NCI-H748 (cell line): ENCODE results near the gene WFDC1.
A peak's percentile ranks its signal among the peaks of the same experiment; 100 is the strongest.

Experiments used
- DNase-seq: peaks from one replicate; lab custom pipeline; 2025; ENCODE audit not compliant: unreplicated experiment; lab: John Stamatoyannopoulos, UW

The WFDC1 gene

GRCh38 chr16:84350685-84351400, 56.2 kb downstream of the WFDC1 start:
- no peak for DNase-seq

GRCh38 chr16:84351630-84352029, 57.0 kb downstream of the WFDC1 start:
- DNase-seq: no peak

DNA sequence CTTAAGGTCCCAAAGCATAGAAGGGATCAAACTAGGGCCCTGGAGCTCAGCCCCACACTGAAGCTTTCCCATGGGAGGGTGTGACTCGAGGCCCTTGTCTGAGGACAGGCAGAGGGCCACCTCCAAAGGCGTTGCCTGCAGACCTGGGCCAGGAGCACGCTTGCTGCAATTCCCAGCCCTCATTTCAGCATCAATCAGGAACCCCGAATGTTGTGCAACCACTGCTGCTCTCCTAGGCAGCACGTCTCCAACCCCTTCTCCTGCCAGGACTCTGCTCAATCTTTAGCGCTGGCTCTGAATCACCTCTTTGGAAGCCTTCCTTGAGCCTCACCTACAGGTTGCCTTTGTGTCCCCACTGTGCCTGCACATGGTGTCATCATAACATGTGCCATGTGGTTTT, 59.6 kb downstream of the WFDC1 start:
- DNase-seq: no peak

- no peak for DNase-seq
These were observed 60.5 kb downstream of the WFDC1 start for GRCh38 chr16:84355149-84355548.

- DNase-seq: no peak
These were observed 61.5 kb downstream of the WFDC1 start for GRCh38 chr16:84356176-84356575.

GRCh38 chr16:84356591-84357116, 62.0 kb downstream of the WFDC1 start:
- DNase-seq: peak; percentile 44

DNA sequence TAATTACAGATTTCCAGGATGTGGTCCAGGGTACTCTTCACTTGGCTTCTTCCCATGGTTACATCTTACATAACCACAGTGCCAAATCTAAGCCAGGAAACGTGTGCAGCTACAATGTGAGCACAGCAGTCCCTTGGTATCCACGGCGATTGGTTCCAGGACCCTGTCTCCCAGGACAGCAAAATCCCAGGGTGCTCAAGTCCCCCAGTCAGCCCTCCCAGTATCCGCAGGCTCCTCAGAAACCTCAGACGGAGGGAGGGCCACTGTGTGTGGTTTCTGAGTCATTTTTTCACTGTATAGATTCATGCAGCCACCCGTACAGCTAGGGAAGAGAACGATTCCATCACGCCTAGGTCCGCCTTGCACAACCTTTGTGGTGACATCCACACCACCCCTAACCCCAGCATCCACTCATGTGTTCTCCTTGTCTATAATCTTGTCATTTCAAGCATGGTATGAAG, 62.5 kb downstream of the WFDC1 start:
- DNase-seq: no peak

- DNase-seq: no peak
These were observed 64.1 kb downstream of the WFDC1 start for GRCh38 chr16:84358601-84359295.

- no peak for DNase-seq
These were observed 64.6 kb downstream of the WFDC1 start for GRCh38 chr16:84359326-84359725.

DNA sequence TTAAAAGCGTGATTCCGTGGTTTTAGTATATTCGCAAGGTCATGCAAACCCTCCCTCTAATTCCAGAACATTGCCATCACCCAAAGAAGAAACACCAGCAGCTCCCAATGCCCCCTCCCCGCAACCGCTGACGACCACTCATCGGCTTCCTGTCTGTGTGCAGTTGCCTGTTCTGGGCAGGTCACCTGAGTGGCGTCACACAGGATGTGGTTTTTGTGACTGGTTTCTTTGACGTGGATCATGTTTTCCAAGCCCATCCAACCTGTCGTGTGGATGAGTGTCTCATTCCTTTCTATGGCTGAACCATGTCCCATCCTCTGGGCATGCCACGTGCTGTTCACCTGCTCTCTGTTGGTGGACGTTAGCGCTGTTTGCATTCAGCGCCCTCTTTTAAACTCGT, 65.5 kb downstream of the WFDC1 start:
- DNase-seq: no peak

- DNase-seq: no peak
These were observed 66.1 kb downstream of the WFDC1 start for GRCh38 chr16:84360748-84361147.

GRCh38 chr16:84361546-84361945, 66.9 kb downstream of the WFDC1 start:
- DNase-seq: no peak

DNA sequence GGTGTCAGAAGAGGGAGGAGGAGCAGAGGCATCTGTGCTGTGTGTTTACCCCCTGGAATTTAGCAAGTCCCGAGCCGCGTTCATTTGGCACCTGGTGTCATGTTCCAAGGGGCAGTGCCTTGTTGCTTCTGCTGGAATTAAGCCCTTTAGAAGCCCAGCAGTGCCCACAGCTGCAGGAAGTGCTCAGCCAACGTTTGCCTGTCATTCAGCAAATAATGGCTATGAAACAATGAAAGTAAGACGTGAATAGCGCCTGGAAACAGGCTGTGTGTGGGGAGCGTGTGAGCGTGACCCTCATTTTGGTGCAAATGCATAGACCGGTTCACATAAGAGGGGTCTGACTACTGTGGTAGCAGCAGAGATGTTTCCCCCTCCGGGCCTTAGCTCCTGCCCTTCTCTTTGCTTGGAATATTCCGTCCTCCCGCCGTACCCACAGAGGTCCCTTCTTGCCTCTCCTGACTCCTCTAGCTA, 67.8 kb downstream of the WFDC1 start:
- DNase-seq: peak; percentile 87

DNA sequence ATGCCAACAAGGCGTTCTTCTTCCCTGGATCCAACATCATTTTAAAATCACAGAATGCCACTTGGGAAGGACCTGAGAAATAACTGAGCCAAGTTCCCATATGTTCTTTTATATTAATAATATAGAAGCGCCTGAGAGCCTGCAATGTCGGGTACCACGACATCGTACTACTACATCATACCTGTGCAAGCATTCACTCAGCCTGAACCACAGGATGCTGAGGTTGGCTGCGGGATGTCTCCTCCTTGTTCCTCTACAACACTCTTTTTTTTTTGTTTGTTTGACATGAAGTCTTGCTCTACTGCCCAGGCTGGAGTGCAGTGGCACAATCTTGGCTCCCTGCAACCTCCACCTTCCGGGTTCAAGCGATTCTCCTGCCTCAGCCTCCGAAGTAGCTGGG, 71.5 kb downstream of the WFDC1 start:
- no peak for DNase-seq

GRCh38 chr16:84367297-84367680, 72.6 kb downstream of the WFDC1 start:
- DNase-seq: no peak

DNA sequence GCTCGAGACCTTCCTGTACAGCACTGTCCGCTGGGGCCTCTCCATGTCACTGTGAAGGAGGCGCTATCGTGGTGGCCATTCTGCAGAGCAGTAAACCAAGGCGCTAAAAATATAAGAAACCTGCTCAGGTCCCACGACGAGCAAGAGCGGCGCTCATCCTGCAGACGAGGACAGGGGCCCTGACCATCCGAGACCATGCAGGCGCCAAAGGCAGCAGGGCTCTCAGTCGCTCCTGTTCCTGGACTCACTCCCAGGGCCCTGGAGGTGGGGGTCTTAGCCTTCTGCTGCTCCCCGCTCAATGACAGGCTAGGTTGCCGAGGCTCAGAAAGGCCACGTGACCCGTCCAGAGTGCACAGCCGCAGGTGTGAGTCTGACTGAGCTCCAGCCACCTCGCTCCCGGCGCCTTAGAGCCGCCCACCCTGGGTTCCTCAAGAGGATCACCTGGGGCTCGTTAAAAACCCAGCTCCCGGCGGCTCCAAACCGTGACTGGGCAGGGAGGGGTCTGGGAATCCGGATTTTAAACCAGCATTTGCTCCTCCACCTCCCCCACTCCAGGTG, 73.2 kb downstream of the WFDC1 start:
- DNase-seq: peak; percentile 58

- peak; percentile 82 for DNase-seq
These were observed 73.8 kb downstream of the WFDC1 start, which contains the start of gene ATP2C2 for GRCh38 chr16:84368308-84368996. ATP2C2 (plus strand) TSS chr16:84368538; CDS start chr16:84368616, 78 bp downstream.

- DNase-seq: no peak
These were observed 74.4 kb downstream of the WFDC1 start for GRCh38 chr16:84369105-84369504.

DNA sequence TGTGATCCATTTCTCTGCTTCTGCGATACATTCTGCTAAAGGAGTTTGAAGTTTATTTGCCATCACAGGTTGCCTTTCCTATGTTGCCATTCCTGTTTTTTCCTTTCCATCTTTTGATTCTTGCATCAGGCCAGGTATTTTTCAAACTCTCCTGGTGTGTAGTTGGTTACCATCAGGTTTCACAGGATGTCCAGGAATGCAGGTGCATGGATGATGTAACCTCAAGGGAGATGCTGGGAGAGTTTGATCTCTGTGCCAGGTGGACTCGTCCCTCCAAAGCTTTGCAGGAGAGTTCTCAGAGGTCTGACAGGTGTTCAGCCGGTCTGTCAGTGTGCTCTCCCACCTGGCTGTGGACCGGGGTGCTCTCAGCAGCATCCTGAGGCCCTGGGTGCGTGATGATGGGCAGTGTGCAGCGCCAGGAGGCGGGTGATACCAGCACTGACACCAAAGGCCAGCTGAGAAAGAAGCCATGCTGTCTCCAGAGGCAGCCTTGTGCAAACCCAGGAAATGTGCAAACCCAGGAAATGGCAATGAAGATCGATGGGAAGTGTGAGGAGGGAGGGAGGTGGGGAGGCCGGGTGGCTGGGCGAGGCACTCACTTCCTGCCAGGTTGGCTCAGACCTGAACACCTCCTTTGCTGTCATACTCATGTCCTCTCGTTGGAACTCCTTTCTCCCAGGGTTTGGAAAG, 75.4 kb downstream of the WFDC1 start:
- peak; percentile 18 for DNase-seq

- DNase-seq: no peak
These were observed 76.3 kb downstream of the WFDC1 start for GRCh38 chr16:84370723-84371552.
